Activated T-cell treated with anti-CD3 and anti-CD28 coated beads for 24 hours (primary cell): ENCODE results near the gene AGBL4.

Experiments used
- DNase-seq: peaks from one replicate; pipeline ENCODE4 v3.0.0-alpha.2; 2020; ENCODE audit warnings: low read depth

Gene AGBL4

GRCh38 chr1:48644905-48645605, 1378.7 kb downstream of the AGBL4 start:
- DNase-seq, result no peak

GRCh38 chr1:48644190-48644900, 1379.4 kb downstream of the AGBL4 start:
- no peak for DNase-seq

- no peak for DNase-seq
These were observed 1380.6 kb downstream of the AGBL4 start for GRCh38 chr1:48643193-48643592.

GRCh38 chr1:48640836-48641492, 1382.8 kb downstream of the AGBL4 start:
- no peak for DNase-seq

DNA sequence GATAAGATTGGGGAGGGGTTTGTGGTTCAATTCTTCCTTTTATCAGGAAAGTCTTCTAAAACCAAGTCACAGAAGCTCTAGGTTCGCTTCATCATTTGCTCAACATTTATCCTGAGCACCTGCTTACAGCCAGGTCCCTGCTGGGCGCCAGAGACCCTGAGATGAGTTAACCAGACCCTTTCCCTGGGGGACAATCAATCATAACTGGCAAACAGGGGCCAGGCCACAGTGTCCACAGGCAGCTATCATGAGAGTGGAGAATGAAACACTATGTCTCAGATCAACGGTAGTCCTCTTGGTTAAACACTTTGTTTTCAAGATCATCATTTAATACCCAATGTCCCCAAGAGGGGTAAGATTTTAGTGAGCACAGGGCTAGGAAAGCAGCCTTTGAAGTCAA, 1393.9 kb downstream of the AGBL4 start:
- no peak for DNase-seq

DNA sequence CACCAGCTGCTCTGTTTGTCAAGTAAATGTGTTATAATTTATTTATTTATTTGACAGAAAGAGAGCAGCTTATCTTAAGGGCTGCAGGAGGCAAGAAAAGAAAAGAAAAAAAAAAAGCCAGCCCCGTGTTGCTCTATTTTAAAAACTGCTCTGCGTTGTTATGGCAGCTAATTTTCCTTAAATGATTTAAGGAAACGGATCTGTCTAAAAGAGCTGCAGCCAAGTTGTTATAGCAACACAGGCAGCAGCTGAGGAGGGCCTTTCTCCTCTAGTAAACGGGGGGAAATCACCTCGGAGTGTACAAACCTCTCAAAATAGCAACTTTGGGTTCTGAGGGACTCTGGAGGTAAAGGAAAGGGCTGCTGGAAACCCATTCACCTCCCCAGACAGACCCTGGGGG, 1396.3 kb downstream of the AGBL4 start:
- DNase-seq, result no peak

GRCh38 chr1:48619539-48619938, 1404.2 kb downstream of the AGBL4 start:
- DNase-seq, result no peak

DNA sequence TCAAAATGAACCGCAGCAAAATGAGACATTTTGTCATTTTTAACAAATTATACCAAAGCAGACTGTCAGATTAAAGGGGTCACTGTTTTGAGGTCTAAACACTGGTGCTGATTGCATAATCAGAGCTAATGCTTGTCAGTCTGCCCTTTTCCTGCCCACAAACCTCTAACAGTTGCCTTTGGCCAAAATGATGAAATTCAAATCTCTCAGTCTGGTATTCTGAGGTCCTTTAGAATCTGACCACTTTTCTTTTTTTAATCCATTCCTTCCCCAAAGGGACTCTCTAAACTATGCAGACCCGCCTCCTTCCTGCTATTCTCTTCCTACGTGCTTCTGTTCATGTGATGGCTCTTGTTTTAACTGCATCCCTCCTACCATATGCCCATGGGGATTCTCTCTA, 1406.5 kb downstream of the AGBL4 start:
- no peak for DNase-seq

GRCh38 chr1:48616710-48617109, 1407.0 kb downstream of the AGBL4 start:
- no peak for DNase-seq

DNA sequence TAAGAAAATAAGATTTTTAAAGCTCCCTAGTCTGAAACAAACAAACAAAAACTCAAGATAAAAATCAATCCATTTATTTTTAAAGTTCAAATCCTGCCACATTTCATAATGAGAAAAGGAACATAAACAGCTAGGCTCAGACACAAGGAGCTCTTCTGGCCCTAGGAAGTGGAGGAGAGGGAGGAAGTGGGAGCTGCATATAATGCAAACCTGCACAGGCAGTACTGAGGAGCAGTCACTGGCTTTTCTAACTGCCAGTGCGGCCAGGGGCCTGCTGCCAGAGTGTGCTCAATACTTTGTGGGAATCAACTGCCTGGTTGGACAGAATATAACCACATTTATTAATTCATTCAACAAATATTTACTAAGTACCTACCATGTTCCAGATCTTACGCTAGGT, 1411.9 kb downstream of the AGBL4 start:
- no peak for DNase-seq

GRCh38 chr1:48610628-48611542, 1412.9 kb downstream of the AGBL4 start:
- no peak for DNase-seq

GRCh38 chr1:48608882-48609281, 1414.9 kb downstream of the AGBL4 start:
- DNase-seq, result no peak

GRCh38 chr1:48603222-48603621, 1420.5 kb downstream of the AGBL4 start:
- no peak for DNase-seq

DNA sequence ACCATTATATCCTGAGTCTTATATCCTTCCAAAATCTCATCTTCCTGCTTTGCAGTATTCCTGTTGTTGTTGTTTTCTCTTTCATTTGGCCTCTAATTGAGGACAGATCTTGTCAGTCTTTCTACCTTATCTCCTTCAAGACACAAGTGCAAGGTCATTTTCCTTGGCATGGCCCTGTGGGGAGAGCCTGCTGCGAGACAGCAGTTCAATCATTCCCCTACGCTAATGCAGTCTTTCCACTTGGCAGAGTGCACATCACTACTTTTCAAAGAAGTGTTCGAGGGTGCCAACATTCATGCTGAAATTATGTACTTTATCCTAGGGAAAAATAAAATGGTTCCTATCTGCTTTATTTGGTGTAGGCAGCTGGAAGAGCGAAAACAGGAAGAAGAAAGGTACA, 1421.4 kb downstream of the AGBL4 start:
- DNase-seq, result no peak

DNA sequence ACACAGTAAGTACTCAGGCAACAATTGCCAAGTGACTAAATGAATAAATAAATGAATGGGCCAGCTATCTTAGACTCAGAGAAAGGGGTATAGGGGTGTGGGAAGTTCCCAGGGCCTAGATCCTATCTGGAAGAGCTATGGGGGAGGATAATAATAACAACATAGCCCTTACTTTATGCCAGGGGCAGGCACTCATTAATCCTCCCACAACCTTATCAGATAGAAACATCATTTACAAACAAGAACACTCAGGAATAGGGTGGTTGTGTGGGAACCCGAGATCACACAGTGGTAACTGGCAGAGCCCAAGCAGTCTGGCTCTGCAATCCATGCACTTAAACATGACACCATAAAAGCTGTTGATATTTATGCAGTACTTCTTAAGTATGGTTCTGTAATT, 1423.6 kb downstream of the AGBL4 start:
- DNase-seq, result no peak

DNA sequence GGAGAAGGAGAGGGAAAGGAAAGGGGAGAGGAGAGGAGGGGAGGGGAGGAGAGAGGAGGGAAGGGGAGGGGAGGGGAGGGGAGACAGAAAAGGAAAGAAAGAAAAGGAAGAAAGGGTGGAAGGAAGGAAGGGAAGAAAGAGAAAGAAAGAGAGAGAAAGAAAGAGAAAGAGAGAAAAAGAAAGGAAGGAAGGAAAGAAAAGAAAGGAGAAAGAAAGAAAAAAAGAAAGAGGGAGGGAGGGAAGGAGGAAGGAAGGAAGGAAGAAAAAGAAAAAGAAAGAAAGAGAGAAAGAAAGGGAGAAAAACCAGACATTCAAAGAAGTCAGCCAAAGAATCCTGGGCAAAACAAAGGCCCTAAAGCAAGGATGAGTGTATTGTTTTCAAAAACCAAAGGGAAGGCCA, 1426.1 kb downstream of the AGBL4 start:
- DNase-seq, result no peak

- DNase-seq, result no peak
These were observed 1427.7 kb downstream of the AGBL4 start for GRCh38 chr1:48596046-48596445.

- no peak for DNase-seq
These were observed 1428.1 kb downstream of the AGBL4 start for GRCh38 chr1:48595613-48596012.

GRCh38 chr1:48592330-48592729, 1431.4 kb downstream of the AGBL4 start:
- DNase-seq, result no peak

DNA sequence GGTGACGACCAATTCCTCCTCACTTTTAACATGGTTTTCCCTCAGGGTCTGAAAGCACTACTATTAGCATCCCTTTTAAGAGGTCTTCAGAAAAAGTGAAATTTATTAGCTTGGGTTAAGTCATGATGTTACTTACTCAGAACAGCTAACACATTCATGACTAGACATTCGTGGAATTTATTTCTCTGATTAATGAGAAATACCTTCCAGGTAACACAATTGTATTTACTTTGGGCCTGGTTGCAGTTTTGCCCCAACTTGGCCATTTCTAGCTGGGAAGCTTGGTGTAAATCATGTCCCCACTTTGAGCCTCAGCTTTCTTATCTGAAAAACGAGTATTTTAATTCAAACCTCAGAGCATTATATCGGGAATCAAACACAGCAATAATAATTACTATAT, 1432.6 kb downstream of the AGBL4 start:
- DNase-seq, result no peak

DNA sequence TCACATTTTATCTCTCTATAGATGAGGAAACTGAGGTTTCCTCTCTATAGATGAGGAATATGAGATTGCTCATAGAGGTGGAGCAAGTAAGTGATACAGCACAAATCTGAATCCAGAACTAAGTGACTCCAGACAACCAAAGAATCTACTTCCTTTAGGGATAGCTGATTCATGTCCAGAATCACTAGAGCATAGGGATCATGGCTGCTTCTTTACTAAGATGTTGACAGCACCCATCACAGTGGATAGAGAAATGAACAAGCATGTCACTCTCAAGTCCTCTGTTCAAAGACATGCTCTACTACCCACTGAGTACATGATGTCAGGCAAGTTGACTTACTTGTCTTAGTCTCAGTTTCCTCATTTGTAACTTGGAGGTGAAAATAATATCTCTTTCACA, 1435.7 kb downstream of the AGBL4 start:
- DNase-seq, result no peak

DNA sequence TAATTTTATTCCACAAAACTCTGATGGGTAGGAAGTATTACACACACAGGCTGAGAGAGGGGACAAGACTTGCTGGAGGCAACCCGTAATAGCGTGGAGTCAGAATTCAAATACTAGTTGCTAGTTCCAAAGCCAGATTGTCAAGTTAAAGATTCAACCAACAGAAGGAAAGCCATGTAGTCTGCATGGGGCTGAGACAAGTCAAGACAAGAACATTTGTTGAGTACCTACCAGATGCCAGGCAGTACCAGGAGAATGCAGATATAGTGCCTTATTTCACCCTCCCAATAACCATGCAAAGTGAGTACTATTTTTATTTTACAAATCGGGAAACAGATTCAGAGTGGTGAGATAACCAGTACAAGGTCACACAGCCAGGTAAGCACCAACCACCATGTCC, 1441.3 kb downstream of the AGBL4 start:
- no peak for DNase-seq
